ENCODE results near the gene SORCS2.

Gene SORCS2

DNA sequence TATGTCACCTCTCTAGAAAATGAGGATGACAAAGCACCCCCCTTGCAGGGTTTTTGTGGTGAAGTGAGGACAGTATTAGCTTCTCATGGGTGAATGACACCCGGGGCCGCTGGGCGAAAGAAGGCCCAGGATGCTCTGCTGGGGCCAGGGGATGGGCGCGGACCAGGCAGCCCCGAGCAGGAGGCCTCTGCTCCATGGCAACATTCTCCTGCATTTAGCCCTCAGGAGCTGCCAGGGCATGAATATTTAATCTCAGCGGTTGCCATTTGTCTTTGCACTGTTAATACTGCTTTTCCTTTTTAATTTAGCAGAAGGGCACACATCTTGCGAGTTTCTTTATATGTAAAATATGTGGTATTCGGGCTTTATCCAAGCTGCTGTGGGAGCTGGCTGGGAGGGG is 272.7 kb downstream of the SORCS2 start:
- TF ChIP-seq, protein P1, sequence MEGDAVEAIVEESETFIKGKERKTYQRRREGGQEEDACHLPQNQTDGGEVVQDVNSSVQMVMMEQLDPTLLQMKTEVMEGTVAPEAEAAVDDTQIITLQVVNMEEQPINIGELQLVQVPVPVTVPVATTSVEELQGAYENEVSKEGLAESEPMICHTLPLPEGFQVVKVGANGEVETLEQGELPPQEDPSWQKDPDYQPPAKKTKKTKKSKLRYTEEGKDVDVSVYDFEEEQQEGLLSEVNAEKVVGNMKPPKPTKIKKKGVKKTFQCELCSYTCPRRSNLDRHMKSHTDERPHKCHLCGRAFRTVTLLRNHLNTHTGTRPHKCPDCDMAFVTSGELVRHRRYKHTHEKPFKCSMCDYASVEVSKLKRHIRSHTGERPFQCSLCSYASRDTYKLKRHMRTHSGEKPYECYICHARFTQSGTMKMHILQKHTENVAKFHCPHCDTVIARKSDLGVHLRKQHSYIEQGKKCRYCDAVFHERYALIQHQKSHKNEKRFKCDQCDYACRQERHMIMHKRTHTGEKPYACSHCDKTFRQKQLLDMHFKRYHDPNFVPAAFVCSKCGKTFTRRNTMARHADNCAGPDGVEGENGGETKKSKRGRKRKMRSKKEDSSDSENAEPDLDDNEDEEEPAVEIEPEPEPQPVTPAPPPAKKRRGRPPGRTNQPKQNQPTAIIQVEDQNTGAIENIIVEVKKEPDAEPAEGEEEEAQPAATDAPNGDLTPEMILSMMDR (IDR thresholded peaks at IDR 0.05; ENCODE audit: borderline replicate concordance, control extremely low read depth, extremely low read depth, insufficient read depth, missing control alignments): no peak
- DNase-seq (ENCODE audit: low spot score): no peak
- in situ Hi-C loops (cut with MboI; ENCODE audit: low sequenced_read_pairs, unreplicated experiment): no loop called here

DNA sequence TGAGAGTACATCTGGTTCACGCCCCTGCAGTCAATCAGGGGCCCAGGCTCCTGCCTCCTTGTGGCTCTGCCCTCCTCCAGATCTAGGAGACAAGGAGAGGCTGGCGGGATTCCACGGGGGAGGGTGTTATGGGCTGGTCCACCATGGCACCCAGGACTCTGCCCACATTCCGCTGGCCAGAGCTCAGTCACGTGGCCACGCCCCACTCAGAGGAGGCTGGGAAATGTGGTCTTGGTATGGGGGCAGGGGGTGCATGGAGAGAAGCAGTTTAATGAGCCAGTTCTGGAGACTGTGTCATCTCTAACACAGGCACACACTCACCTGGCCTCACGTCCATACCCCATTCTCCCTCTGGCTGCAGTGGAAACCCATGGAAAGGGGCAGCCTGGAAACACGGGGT is 273.9 kb downstream of the SORCS2 start:
- DNase-seq (ENCODE audit: low spot score): no peak
- TF ChIP-seq, protein P1 (IDR thresholded peaks at IDR 0.05; ENCODE audit: borderline replicate concordance, control extremely low read depth, extremely low read depth, insufficient read depth, missing control alignments): no peak
- in situ Hi-C loops (cut with MboI; ENCODE audit: low sequenced_read_pairs, unreplicated experiment): no loop called here

DNA sequence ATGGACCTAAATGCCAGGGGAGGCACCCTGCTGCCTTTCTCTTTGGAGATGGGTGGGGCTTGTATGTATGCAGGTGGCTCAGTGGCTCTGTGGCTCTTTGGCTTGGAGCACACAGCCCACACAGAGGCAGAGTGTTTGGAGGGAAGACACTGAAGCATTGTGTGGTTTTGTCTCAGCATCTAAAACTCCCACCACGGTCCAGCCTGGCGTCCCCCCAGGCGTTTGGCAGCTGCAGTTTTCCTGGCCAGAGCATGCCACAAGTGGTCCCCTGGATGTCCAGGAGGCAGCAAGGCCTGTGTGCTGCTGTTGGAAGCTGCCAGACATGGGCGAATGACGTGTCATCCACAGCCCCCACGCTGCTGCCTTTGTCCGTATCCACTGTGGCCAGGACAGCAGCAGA is 274.6 kb downstream of the SORCS2 start:
- no peak for DNase-seq (ENCODE audit: low spot score)
- in situ Hi-C loops (cut with MboI; ENCODE audit: low sequenced_read_pairs, unreplicated experiment): no loop called here
- TF ChIP-seq, protein P1 (IDR thresholded peaks at IDR 0.05; ENCODE audit: borderline replicate concordance, control extremely low read depth, extremely low read depth, insufficient read depth, missing control alignments): no peak

DNA sequence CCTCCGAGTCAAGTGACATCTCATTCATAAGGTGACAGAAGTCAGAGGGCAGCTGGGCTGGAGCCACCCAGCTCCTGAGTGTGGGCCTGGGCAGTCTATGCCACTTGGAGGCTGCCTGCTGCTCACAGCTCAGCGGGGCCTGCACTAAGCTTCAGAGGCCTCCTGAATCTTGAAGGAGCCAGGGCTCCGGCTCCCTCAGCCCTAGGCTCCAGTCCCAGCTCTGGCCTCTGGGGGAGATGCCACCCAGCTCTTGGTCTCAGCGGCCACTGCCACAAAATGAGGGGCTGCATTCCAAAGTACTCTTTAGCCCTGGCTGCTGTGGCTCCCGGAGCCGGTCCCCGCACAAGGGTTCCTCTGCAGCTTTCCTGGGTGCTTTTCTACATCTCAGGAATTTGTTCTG is 275.1 kb downstream of the SORCS2 start:
- no peak for DNase-seq (ENCODE audit: low spot score)
- TF ChIP-seq, protein P1 (IDR thresholded peaks at IDR 0.05; ENCODE audit: borderline replicate concordance, control extremely low read depth, extremely low read depth, insufficient read depth, missing control alignments): no peak
- in situ Hi-C loops (cut with MboI; ENCODE audit: low sequenced_read_pairs, unreplicated experiment): no loop called here

DNA sequence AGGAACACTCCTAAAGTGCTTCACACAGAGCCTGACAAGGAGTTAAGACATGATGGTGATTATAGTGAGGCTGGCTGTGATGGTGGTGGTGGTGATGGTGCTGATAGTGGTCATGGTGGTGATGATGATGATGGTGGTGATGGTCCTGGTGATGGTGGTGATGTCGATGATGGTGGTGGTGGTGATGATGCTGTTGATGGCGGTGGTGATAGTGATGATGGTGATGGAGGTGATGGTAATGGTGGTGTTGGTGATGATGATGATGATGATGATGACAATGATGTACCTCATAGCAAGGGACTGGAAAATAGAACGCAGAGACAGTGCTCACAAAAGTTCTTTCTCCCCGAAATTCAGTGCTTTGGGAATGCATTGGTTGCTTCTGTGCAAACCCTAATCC is 276.7 kb downstream of the SORCS2 start:
- TF ChIP-seq, protein P1 (IDR thresholded peaks at IDR 0.05; ENCODE audit: borderline replicate concordance, control extremely low read depth, extremely low read depth, insufficient read depth, missing control alignments): no peak
- in situ Hi-C loops (cut with MboI; ENCODE audit: low sequenced_read_pairs, unreplicated experiment): no loop called here
- no peak for DNase-seq (ENCODE audit: low spot score)

DNA sequence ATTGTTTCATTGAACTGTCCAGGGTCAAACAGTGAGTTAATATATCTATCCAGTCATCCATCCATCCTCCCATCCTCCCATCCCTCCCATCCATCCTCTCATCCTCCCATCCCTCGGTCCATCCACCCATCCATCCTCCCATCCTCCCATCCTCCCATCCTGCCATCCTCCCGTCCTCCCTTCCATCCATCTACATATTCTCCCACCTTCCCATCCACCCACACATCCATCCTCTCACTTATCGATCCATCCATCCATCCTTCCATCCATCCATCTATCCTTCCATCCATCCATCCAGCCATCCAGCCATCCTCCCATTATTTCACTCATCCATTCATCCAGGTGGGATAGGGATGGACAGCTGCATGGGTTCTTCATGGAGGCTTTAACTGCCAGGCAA is 277.8 kb downstream of the SORCS2 start:
- TF ChIP-seq, protein P1 (IDR thresholded peaks at IDR 0.05; ENCODE audit: borderline replicate concordance, control extremely low read depth, extremely low read depth, insufficient read depth, missing control alignments): no peak
- DNase-seq (ENCODE audit: low spot score): no peak
- in situ Hi-C loops (cut with MboI; ENCODE audit: low sequenced_read_pairs, unreplicated experiment): no loop called here

All from GM13976 (cell line).